ENCODE measurements around the gene RAD23B. TPM values are rescaled to one million over a fixed set of nuclear protein-coding genes. Genes with fewer than 3 reads are reported as not detected.

Gene RAD23B
- total RNA-seq, 8 experiments from 2014 or later = 75.3 to 181 (median 109) TPM

DNA sequence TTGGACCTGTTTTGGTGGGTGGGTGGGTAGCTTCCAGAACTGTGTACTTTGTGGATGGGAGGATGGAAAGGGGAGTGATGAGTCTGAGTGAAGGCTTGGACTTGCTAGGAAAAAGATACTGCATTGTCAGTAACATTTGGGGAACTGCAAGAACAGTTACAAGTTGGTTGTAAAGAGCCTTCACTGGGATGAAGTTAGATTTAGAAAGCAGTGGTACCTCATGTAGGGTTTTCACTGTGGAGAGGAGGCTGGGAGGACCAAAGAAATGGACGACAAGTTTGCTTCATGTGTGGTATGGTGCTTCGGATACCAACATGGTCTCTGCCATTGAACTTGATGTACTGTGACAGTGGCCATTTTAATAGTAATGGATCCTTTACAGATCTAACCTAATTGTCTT lies 50.3 kb downstream of the RAD23B start:
- no peaks in the 10 kb centered on the region for H3K4me1 ChIP-seq (replicated peaks in 1 of 2)

DNA sequence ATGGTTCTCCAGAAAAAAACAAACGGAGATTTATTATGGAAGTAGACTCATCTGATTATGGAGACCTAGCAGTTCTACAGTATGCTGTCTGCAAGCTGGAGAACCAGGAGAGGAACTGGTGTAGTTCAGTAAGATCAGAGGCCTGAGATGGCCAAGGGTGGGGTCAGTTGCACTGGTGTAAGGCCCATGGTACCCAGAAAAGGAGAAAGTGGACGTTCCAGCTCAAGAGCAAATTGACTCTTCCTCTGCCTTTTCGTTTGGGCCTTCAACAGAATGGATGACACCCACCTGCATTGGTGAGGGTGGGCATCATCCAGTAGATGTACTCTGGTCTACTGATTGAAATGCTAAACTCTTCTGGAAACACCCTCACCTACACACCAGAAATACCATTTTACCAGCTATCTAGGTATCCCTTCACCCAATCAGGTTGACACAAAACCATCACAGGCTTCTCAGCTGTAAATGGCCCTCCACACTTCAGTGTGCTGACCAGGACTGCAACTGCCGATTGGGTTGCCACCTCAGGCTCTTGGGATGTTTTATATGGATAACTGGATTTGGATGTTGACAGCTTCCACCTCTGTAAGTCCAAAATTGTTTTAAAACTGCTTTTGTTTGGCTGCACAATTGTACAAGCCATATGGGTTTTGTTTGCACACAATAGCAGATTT lies 51.2 kb downstream of the RAD23B start:
- H3K4me3 ChIP-seq = no peak overlapping the region
- H3K4me1 ChIP-seq (replicated peaks in 1 of 2) = no peaks in the 10 kb centered on the region
- no peak for ATAC-seq (replicated peaks in 6 of 8)
- H3K27ac ChIP-seq = no peak overlapping the region
- WGBS, 10 experiments = 60 to 100% (median 96%) methylated on average over 1 to 4 of the region's 4 CpGs; no CpG with 5 or more reads in 3 of the 10 experiments
- in situ Hi-C loops (cut with MboI; ENCODE audit: low pct_unique_long_range_greater_than_20kb in 2 of 9, low sequenced_read_pairs in 9 of 9, unreplicated experiment in 9 of 9) = no loop called here

More for the DNA sequence above, 50.3 kb downstream of the RAD23B start:
- peak in 1 of 8 experiments; percentile 12 for ATAC-seq (replicated peaks in 6 of 8)
- Histone ChIP-seq H3K27ac (no peak overlapping the region), H3K4me3 (no peak overlapping the region)
- in situ Hi-C loops (cut with MboI; ENCODE audit: low pct_unique_long_range_greater_than_20kb in 2 of 9, low sequenced_read_pairs in 9 of 9, unreplicated experiment in 9 of 9) = no loop called here
- 60 to 100% (median 100%) methylated on average over 1 to 2 of the region's 2 CpGs; no CpG with 5 or more reads in 4 of the 10 experiments for WGBS, 10 experiments

DNA sequence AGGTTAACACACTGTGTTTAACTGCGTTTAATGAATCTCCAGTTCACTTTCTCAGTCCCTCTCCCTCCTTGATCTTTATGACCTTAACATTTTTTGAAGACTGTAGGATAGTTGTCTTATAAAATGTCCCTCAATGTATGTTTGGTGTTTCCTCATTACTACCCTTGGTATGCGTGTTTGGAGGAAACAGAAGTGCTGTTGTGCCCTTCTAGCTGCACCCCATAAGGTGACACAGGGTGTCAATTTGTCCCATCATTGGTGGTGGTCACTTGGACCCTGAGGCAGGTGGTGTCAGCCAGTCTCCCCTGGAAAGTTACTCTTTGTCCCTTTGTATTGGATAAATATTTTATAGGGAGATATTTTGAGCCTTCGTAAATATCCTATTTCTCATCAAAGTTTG lies 52.3 kb downstream of the RAD23B start:
- Histone ChIP-seq H3K4me1 (replicated peaks in 1 of 2) (no peaks in the 10 kb centered on the region), H3K27ac (no peak overlapping the region), H3K4me3 (no peak overlapping the region)
- 94 to 100% (median 100%) methylated on average over 1 to 3 of the region's 3 CpGs for WGBS, 10 experiments
- in situ Hi-C loops (cut with MboI; ENCODE audit: low pct_unique_long_range_greater_than_20kb in 2 of 9, low sequenced_read_pairs in 9 of 9, unreplicated experiment in 9 of 9) = no loop called here
- no peak for ATAC-seq (replicated peaks in 6 of 8)

DNA sequence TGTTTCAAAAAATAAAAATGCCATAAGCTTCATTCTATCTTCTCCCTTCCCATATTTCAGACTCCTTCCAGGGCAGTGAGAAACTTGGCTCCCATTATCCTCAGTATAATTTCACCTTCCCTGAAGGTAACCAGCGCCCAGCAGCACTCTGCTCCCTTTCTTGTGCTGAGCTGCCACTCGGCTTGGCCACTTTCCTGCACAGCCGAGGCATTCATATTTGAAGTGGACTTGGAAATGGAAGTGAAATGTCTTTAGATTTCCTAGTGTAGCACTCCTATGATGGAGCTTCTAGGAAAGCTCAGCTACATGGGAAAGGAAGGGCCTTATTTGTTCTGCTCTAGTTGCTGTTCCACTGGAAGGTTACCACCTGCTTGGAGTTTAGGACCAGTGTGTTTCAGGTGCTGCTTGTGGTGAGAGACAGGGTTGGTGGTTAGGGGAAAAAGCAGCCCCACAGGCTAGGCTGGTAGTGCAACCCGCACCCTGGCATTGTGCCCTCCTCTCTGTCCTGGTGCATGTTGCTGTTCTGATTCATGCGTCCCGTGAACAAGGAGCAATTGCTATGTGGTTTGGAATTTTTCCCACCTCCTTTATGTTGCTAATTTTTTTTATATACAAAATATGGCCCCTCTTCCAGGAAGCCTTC lies 53.8 kb downstream of the RAD23B start:
- Histone ChIP-seq H3K4me1 (replicated peaks in 1 of 2) (no peaks in the 10 kb centered on the region), H3K27ac (no peak overlapping the region), H3K4me3 (no peak overlapping the region)
- in situ Hi-C loops (cut with MboI; ENCODE audit: low pct_unique_long_range_greater_than_20kb in 2 of 9, low sequenced_read_pairs in 9 of 9, unreplicated experiment in 9 of 9) = no loop called here
- peak in 1 of 8 experiments; percentile 17 for ATAC-seq (replicated peaks in 6 of 8)
- WGBS, 10 experiments = 33 to 93% (median 86%) methylated on average over 1 to 5 of the region's 6 CpGs; no CpG with 5 or more reads in 4 of the 10 experiments

- 31 to 100% (median 87%) methylated on average over 1 to 14 of the region's 16 CpGs for WGBS, 10 experiments
- no peaks in the 10 kb centered on the region for H3K4me1 ChIP-seq (replicated peaks in 1 of 2)
- ATAC-seq (replicated peaks in 6 of 8) = peak in 2 of 8 experiments; percentile 10 to 38
- H3K4me3 ChIP-seq = no peak overlapping the region
- in situ Hi-C loops (cut with MboI; ENCODE audit: low pct_unique_long_range_greater_than_20kb in 2 of 9, low sequenced_read_pairs in 9 of 9, unreplicated experiment in 9 of 9) = no loop called here
- no peak overlapping the region for H3K27ac ChIP-seq
Measured at GRCh38 chr9:107337676-107338590, 54.9 kb downstream of the RAD23B start.

- ATAC-seq (replicated peaks in 6 of 8) = no peak
Measured at GRCh38 chr9:107338911-107339659, 56.0 kb downstream of the RAD23B start.

DNA sequence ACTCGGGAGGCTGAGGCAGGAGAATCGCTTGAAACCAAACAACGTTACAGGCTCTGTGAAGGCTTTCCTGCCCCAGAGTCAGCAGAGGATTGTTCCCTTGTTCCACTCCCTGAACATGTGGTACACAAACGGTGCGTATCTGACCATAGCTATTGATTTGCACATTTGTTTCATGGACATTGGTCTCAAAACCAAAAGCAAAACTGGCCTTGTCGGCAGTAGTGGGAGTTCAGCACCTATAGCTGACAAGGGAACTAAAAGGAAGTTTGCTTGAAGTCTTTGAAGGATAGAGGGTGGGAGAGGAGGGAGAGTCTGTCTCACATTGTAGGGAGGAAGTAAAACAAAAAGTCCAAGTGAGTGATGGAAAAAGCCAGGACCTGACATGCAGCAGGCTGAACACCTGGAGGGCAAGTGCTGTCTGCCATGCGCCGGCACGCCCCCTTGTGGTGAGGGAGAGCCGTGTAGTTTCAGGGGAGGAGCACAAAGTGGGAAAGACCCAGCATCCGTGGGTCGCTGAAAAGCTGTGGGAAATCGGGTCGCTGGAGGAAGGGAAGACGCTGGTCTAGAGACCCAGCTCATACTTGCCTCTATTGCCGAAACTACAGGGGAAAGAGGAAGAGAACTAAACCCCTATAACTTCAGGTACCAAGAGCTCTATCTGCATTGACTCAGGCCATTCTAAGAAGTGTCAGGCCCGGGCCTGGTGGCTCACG lies 58.0 kb downstream of the RAD23B start:
- 32 to 100% (median 48%) methylated on average over 1 to 13 of the region's 18 CpGs; no CpG with 5 or more reads in 1 of the 10 experiments for WGBS, 10 experiments
- no peaks in the 10 kb centered on the region for H3K4me1 ChIP-seq (replicated peaks in 1 of 2)
- no peak overlapping the region for H3K27ac ChIP-seq
- in situ Hi-C loops (cut with MboI; ENCODE audit: low pct_unique_long_range_greater_than_20kb in 2 of 9, low sequenced_read_pairs in 9 of 9, unreplicated experiment in 9 of 9) = no loop called here
- peak in 7 of 8 experiments; percentile 36 to 72 (median 46) for ATAC-seq (replicated peaks in 6 of 8)
- no peak overlapping the region for H3K4me3 ChIP-seq

More at GRCh38 chr9:107338911-107339659, 56.0 kb downstream of the RAD23B start:
- WGBS, 10 experiments = 73 to 100% (median 93%) methylated on average over 1 to 7 of the region's 7 CpGs; no CpG with 5 or more reads in 1 of the 10 experiments
- no peak overlapping the region for H3K4me3 ChIP-seq
- H3K4me1 ChIP-seq (replicated peaks in 1 of 2) = no peaks in the 10 kb centered on the region
- in situ Hi-C loops (cut with MboI; ENCODE audit: low pct_unique_long_range_greater_than_20kb in 2 of 9, low sequenced_read_pairs in 9 of 9, unreplicated experiment in 9 of 9) = no loop called here
- no peak overlapping the region for H3K27ac ChIP-seq

- no peak overlapping the region for H3K4me3 ChIP-seq
- ATAC-seq (replicated peaks in 6 of 8) = no peak
- no peaks in the 10 kb centered on the region for H3K4me1 ChIP-seq (replicated peaks in 1 of 2)
- no peak overlapping the region for H3K27ac ChIP-seq
- 88 to 100% (median 93%) methylated on average over 1 to 6 of the region's 6 CpGs; no CpG with 5 or more reads in 1 of the 10 experiments for whole genome bisulfite sequencing, 10 experiments
- in situ Hi-C loops (cut with MboI; ENCODE audit: low pct_unique_long_range_greater_than_20kb in 2 of 9, low sequenced_read_pairs in 9 of 9, unreplicated experiment in 9 of 9) = no loop called here
Measured at GRCh38 chr9:107342476-107343161, 59.5 kb downstream of the RAD23B start.

DNA sequence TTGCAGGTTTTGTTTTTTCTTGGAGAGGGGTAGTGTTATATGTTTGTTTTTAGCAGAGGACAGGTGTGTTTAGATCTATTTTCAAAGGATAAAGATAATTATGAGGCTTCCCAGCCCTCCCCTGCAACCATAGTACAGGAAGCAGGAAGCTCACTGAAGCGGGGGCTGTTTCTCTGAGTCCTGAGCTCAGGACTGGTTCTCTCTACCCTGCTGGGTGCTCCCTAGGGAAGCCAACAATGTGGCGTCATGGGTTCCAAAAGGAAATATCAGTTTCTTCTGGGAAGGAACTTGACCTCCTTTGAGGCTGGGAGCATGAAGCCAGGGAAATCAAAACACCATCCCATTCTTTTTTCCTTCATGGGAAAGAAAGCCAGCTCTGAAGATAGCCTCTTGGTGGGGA lies 62.2 kb downstream of the RAD23B start:
- WGBS, 10 experiments = 58 to 100% (median 80%) methylated on average over 1 to 2 of the region's 2 CpGs; no CpG with 5 or more reads in 3 of the 10 experiments
- in situ Hi-C loops (cut with MboI; ENCODE audit: low pct_unique_long_range_greater_than_20kb in 2 of 9, low sequenced_read_pairs in 9 of 9, unreplicated experiment in 9 of 9) = no loop called here

GRCh38 chr9:107348836-107349235 lies 65.8 kb downstream of the RAD23B start:
- H3K4me1 ChIP-seq (replicated peaks in 1 of 2) = no peaks in the 10 kb centered on the region
- no peak for ATAC-seq (replicated peaks in 6 of 8)
- H3K4me3 ChIP-seq = no peak overlapping the region
- in situ Hi-C loops (cut with MboI; ENCODE audit: low pct_unique_long_range_greater_than_20kb in 2 of 9, low sequenced_read_pairs in 9 of 9, unreplicated experiment in 9 of 9) = no loop called here
- WGBS, 10 experiments = 0 to 70% (median 40%) methylated on average over 2 to 4 of the region's 4 CpGs; no CpG with 5 or more reads in 6 of the 10 experiments
- H3K27ac ChIP-seq = no peak overlapping the region

More for the DNA sequence above, 62.2 kb downstream of the RAD23B start:
- Histone ChIP-seq H3K27ac (no peak overlapping the region), H3K4me3 (no peak overlapping the region), H3K4me1 (replicated peaks in 1 of 2) (no peaks in the 10 kb centered on the region)
- no peak for ATAC-seq (replicated peaks in 6 of 8)

GRCh38 chr9:107350443-107350842 lies 67.4 kb downstream of the RAD23B start:
- no peak overlapping the region for H3K27ac ChIP-seq
- no peaks in the 10 kb centered on the region for H3K4me1 ChIP-seq (replicated peaks in 1 of 2)
- in situ Hi-C loops (cut with MboI; ENCODE audit: low pct_unique_long_range_greater_than_20kb in 2 of 9, low sequenced_read_pairs in 9 of 9, unreplicated experiment in 9 of 9) = no loop called here
- H3K4me3 ChIP-seq = no peak overlapping the region
- ATAC-seq (replicated peaks in 6 of 8) = peak in 1 of 8 experiments; percentile 13
